H9 (cell line): ENCODE data around the gene LRRN4. TPM values are rescaled to one million over a fixed set of nuclear protein-coding genes. Genes with fewer than 3 reads are reported as not detected.

Source experiments
- DNase-seq: peaks from one replicate; pipeline ENCODE4 v3.0.0-alpha.2; 2017
- H2AFZ ChIP-seq: one replicate; pipeline ENCODE4 v1.6.1; 2013; ENCODE audit warnings: mild to moderate bottlenecking, low read length, control low read depth, moderate library complexity
- H2AK5ac ChIP-seq: 2 replicates; pipeline ENCODE4 v1.6.1; 2013; ENCODE audit warnings: low read length, control low read depth, mixed read lengths; ENCODE audit not compliant: insufficient read length
- H2BK120ac ChIP-seq: one replicate; pipeline ENCODE4 v1.6.1; 2013; ENCODE audit warnings: low read depth, mild to moderate bottlenecking, low read length, control low read depth, inconsistent platforms; ENCODE audit not compliant: poor library complexity, severe bottlenecking
- H2BK12ac ChIP-seq: 2 replicates; pipeline ENCODE4 v1.6.1; 2013; ENCODE audit warnings: low read length, control low read depth, mixed read lengths, low read depth; ENCODE audit not compliant: insufficient read length
- H2BK15ac ChIP-seq: 2 replicates; pipeline ENCODE4 v1.6.1; 2013; ENCODE audit warnings: low read depth, low read length, control low read depth
- H2BK20ac ChIP-seq: one replicate; pipeline ENCODE4 v1.6.1; 2013; ENCODE audit warnings: low read depth, mild to moderate bottlenecking, low read length, control low read depth, inconsistent platforms; ENCODE audit not compliant: poor library complexity, severe bottlenecking
- H2BK5ac ChIP-seq: 2 replicates; pipeline ENCODE4 v1.6.1; 2013; ENCODE audit warnings: low read length, control low read depth, mixed read lengths; ENCODE audit not compliant: insufficient read length
- H3K14ac ChIP-seq: 2 replicates; pipeline ENCODE4 v1.6.1; 2013; ENCODE audit warnings: low read length, control low read depth; ENCODE audit not compliant: insufficient read depth
- H3K18ac ChIP-seq: 2 replicates; pipeline ENCODE4 v1.6.1; 2013; ENCODE audit warnings: low read depth, mild to moderate bottlenecking, mixed read lengths, low read length, control low read depth; ENCODE audit not compliant: insufficient read length
- H3K23ac ChIP-seq: 2 replicates; pipeline ENCODE4 v1.6.1; 2013; ENCODE audit warnings: low read length, control low read depth, mixed read lengths, low read depth; ENCODE audit not compliant: insufficient read length
- H3K23me2 ChIP-seq: 2 replicates; pipeline ENCODE4 v1.6.1; 2013; ENCODE audit warnings: low read depth, mild to moderate bottlenecking, mixed read lengths, low read length, control low read depth; ENCODE audit not compliant: insufficient read length, poor library complexity, severe bottlenecking
- H3K27ac ChIP-seq: 2 replicates; pipeline ENCODE4 v1.5.1; 2013; ENCODE audit warnings: low read length, control low read depth, mixed read lengths, low read depth; ENCODE audit not compliant: insufficient read length
- H3K27me3 ChIP-seq: 2 replicates; pipeline ENCODE4 v1.6.1; 2013; ENCODE audit warnings: low read length, control low read depth, inconsistent platforms; ENCODE audit not compliant: insufficient read depth
- H3K4ac ChIP-seq: 2 replicates; pipeline ENCODE4 v1.6.1; 2013; ENCODE audit warnings: low read depth, mild to moderate bottlenecking, control low read depth, inconsistent platforms, low read length, moderate library complexity
- H3K4me1 ChIP-seq: 2 replicates; pipeline ENCODE4 v1.6.1; 2013; ENCODE audit warnings: low read length, control low read depth, inconsistent platforms; ENCODE audit not compliant: insufficient read depth
- H3K4me2 ChIP-seq: 2 replicates; pipeline ENCODE4 v1.6.1; 2013; ENCODE audit warnings: low read length, control low read depth, mixed read lengths; ENCODE audit not compliant: insufficient read length, insufficient read depth
- H3K56ac ChIP-seq: 2 replicates; pipeline ENCODE4 v1.6.1; 2013; ENCODE audit warnings: low read depth, mild to moderate bottlenecking, mixed read lengths, low read length, control low read depth; ENCODE audit not compliant: insufficient read length
- H3K79me1 ChIP-seq: 2 replicates; pipeline ENCODE4 v1.6.1; 2013; ENCODE audit warnings: low read depth, mild to moderate bottlenecking, moderate library complexity, low read length, control low read depth, inconsistent platforms; ENCODE audit not compliant: insufficient read depth, poor library complexity, severe bottlenecking
- H3K79me2 ChIP-seq: 2 replicates; pipeline ENCODE4 v1.6.1; 2013; ENCODE audit warnings: low read length, control low read depth, inconsistent platforms; ENCODE audit not compliant: insufficient read depth
- H3K9ac ChIP-seq: 2 replicates; pipeline ENCODE4 v1.6.1; 2013; ENCODE audit warnings: low read length, control low read depth, mixed read lengths; ENCODE audit not compliant: insufficient read length; ENCODE audit errors: extremely low read depth
- H3K9me3 ChIP-seq: one replicate; pipeline ENCODE4 v1.6.1; 2013; ENCODE audit warnings: low read depth, low read length, inconsistent platforms; ENCODE audit not compliant: control insufficient read depth
- H3T11ph ChIP-seq: one replicate; pipeline ENCODE4 v1.6.1; 2013; ENCODE audit warnings: mild to moderate bottlenecking, low read length, control low read depth, inconsistent platforms
- H4K20me1 ChIP-seq: one replicate; pipeline ENCODE4 v1.6.1; 2013; ENCODE audit not compliant: control insufficient read depth, insufficient read length, insufficient read depth
- H4K5ac ChIP-seq: 2 replicates; pipeline ENCODE4 v1.6.1; 2013; ENCODE audit warnings: low read depth, mild to moderate bottlenecking, mixed read lengths, low read length, control low read depth; ENCODE audit not compliant: insufficient read length
- H4K8ac ChIP-seq: replicated peaks from 2 replicates; pipeline ENCODE4 v1.6.1; 2013; ENCODE audit warnings: low read length, control low read depth, mixed read lengths, low read depth; ENCODE audit not compliant: insufficient read length
- H4K91ac ChIP-seq: 2 replicates; pipeline ENCODE4 v1.6.1; 2013; ENCODE audit warnings: low read depth, mild to moderate bottlenecking, moderate library complexity, mixed read lengths, low read length, control low read depth; ENCODE audit not compliant: insufficient read length
- H3K27ac Mint-ChIP-seq, 3 experiments: 2 replicates in 2 of 3; 3 replicates in 1 of 3; pipeline ENCODE4 v1.8.0; 2020 to 2021; ENCODE audit warnings: mixed read lengths in 3 of 3, mild to moderate bottlenecking in 1 of 3, moderate library complexity in 1 of 3
- H3K27me3 Mint-ChIP-seq: 2 replicates; pipeline ENCODE4 v1.8.0; 2021; ENCODE audit warnings: low read depth, mild to moderate bottlenecking, moderate library complexity, mixed read lengths
- H3K36me3 Mint-ChIP-seq, 3 experiments: 2 replicates in 2 of 3; 3 replicates in 1 of 3; pipeline ENCODE4 v1.8.0; 2020 to 2021; ENCODE audit warnings: low read depth in 3 of 3, mixed read lengths in 3 of 3; ENCODE audit not compliant: insufficient read depth in 1 of 3
- H3K4me1 Mint-ChIP-seq, 2 experiments: 2 replicates each; pipeline ENCODE4 v1.8.0; 2020; ENCODE audit warnings: mixed read lengths in 2 of 2
- H3K4me3 Mint-ChIP-seq, 2 experiments: 2 replicates in 1 of 2; 3 replicates in 1 of 2; pipeline ENCODE4 v1.8.0; 2020 to 2021; ENCODE audit warnings: mild to moderate bottlenecking in 2 of 2, mixed read lengths in 2 of 2, moderate library complexity in 1 of 2
- H3K9me3 Mint-ChIP-seq, 2 experiments: 2 replicates in 1 of 2; 3 replicates in 1 of 2; pipeline ENCODE4 v1.8.0; 2020; ENCODE audit warnings: mild to moderate bottlenecking in 2 of 2, mixed read lengths in 2 of 2, moderate library complexity in 1 of 2
- WGBS: extraction: QIAGEN DNeasy Blood & Tissue Kit; methylation state at CpG from one replicate; pipeline ENCODE4 v1.1.7; 2013; ENCODE audit warnings: missing lambda C conversion rate, low lambda C conversion rate, mixed read lengths; ENCODE audit not compliant: insufficient read length; ENCODE audit errors: extremely low coverage; 5-methylcytosine and 5-hydroxymethylcytosine counted together
- total RNA-seq: library from RNA; stranded (reverse); gene quantifications from 2 replicates; pipeline ENCODE4 v1.2.1, GENCODE V29; 2021
- TF ChIP-seq, protein P1 (sequence below): fragments of 200-600 bp; sonication (generic); conservative IDR thresholded peaks from 3 replicates; pipeline ENCODE4 v1.8.0; 2021; ENCODE audit warnings: antibody characterized with exemption, mild to moderate bottlenecking

LRRN4 gene
- total RNA-seq, 1 experiment from 2014 or later = 0.22 TPM

DNA sequence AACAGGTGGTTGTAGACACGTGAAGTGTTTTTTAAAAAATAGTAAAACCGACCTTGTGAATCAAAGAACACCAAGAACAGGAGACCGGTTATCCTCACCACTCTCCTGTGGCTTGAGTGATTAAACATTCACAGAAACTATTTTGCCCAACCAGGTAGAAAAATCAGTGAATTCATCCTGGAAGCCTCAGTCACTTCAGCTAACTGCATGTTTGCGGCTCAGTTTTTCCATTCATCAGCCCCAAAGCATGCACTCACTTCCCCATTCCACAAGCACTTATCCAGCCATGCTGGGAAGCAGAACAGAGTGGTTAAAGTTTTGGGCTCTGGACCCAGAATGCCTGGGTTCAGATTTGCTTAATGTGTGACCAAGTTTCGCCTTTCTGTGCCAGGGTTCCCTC is 2.4 kb downstream of the LRRN4 start:
- Histone ChIP-seq H2BK15ac (no peak overlapping the region), H3K23ac (no peak overlapping the region), H4K20me1 (no peaks in the 10 kb centered on the region), H3K9ac (no peak overlapping the region), H4K91ac (no peak overlapping the region), H3K4ac (no peak overlapping the region), H3K4me1 (peaks cover 3% of the 10 kb centered on the region), H3K27me3 (peaks cover 29% of the 10 kb centered on the region; the same call in 1 of the 2 replicates), H4K8ac (no peak overlapping the region), H3K9me3 (no peaks in the 10 kb centered on the region), H3K27ac (no peak overlapping the region), H4K5ac (no peak overlapping the region), H3T11ph (no peak overlapping the region), H2AFZ (peak overlapping the region; percentile 70), H3K18ac (no peak overlapping the region), H2BK20ac (no peak overlapping the region), H2BK5ac (no peak overlapping the region), H3K56ac (no peak overlapping the region), H2BK12ac (no peak overlapping the region), H3K79me1 (no peaks in the 10 kb centered on the region), H3K14ac (no peak overlapping the region), H2BK120ac (no peak overlapping the region), H2AK5ac (no peak overlapping the region), H3K23me2 (peaks cover 10% of the 10 kb centered on the region), H3K79me2 (no peaks in the 10 kb centered on the region), H3K4me2 (peak overlapping the region; percentile 48)
- no CpG with 5 or more reads among the region's 5 CpGs for WGBS
- Mint-ChIP-seq H3K4me3 (peak overlapping the region; percentile 57 to 80), H3K27ac (no peak overlapping the region), H3K27me3 (peaks cover 76% of the 10 kb centered on the region), H3K36me3 (no peaks in the 10 kb centered on the region; a peak in 1 of 7 replicates), H3K9me3 (no peaks in the 10 kb centered on the region), H3K4me1 (peaks cover 18 to 21% of the 10 kb centered on the region in 2 experiments)
- TF ChIP-seq, protein P1, sequence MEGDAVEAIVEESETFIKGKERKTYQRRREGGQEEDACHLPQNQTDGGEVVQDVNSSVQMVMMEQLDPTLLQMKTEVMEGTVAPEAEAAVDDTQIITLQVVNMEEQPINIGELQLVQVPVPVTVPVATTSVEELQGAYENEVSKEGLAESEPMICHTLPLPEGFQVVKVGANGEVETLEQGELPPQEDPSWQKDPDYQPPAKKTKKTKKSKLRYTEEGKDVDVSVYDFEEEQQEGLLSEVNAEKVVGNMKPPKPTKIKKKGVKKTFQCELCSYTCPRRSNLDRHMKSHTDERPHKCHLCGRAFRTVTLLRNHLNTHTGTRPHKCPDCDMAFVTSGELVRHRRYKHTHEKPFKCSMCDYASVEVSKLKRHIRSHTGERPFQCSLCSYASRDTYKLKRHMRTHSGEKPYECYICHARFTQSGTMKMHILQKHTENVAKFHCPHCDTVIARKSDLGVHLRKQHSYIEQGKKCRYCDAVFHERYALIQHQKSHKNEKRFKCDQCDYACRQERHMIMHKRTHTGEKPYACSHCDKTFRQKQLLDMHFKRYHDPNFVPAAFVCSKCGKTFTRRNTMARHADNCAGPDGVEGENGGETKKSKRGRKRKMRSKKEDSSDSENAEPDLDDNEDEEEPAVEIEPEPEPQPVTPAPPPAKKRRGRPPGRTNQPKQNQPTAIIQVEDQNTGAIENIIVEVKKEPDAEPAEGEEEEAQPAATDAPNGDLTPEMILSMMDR = no peak
- no peak for DNase-seq
